Liver (tissue), 9 donors: Measurements from ENCODE around the gene CHIC1. TPM values are rescaled to one million over a fixed set of nuclear protein-coding genes. Genes with fewer than 3 reads are reported as not detected.

Experiments
- DNase-seq: peaks from one replicate; pipeline ENCODE4 v3.0.0-alpha.2; 2017; ENCODE audit warnings: low spot score
- H3K27ac ChIP-seq, 2 donors: one replicate each; pipeline ENCODE4 v1.7.0; 2013; ENCODE audit warnings: inconsistent platforms in 2 of 2, low read length in 2 of 2, control low read depth in 1 of 2, low read depth in 1 of 2, mild to moderate bottlenecking in 1 of 2
- H3K27me3 ChIP-seq, 4 donors: one replicate each; pipeline versions ENCODE4 v1.6.1 to v1.7.0; 2013; ENCODE audit warnings: low read length in 3 of 4, inconsistent platforms in 1 of 4, mild to moderate bottlenecking in 1 of 4, moderate library complexity in 1 of 4; ENCODE audit not compliant: control insufficient read depth in 4 of 4, insufficient read depth in 4 of 4
- H3K36me3 ChIP-seq, 4 donors: one replicate each; pipeline versions ENCODE4 v1.6.1 to v1.7.0; 2013; ENCODE audit warnings: low read length in 3 of 4, mild to moderate bottlenecking in 3 of 4, low read depth in 1 of 4, moderate library complexity in 1 of 4; ENCODE audit not compliant: control insufficient read depth in 4 of 4, insufficient read depth in 3 of 4
- H3K4me1 ChIP-seq, 4 donors: one replicate each; pipeline versions ENCODE4 v1.6.1 to v1.7.0; 2013; ENCODE audit warnings: low read length in 3 of 4, mild to moderate bottlenecking in 3 of 4, moderate library complexity in 1 of 4; ENCODE audit not compliant: control insufficient read depth in 4 of 4, insufficient read depth in 4 of 4
- H3K4me3 ChIP-seq, 3 donors: one replicate each; pipeline versions ENCODE4 v1.6.1 to v1.7.0; 2013; ENCODE audit warnings: low read length in 3 of 3, control low read depth in 1 of 3, low read depth in 1 of 3, mild to moderate bottlenecking in 1 of 3
- H3K9ac ChIP-seq, 2 donors: one replicate each; pipeline ENCODE4 v1.7.0; 2013; ENCODE audit warnings: low read length in 2 of 2, mild to moderate bottlenecking in 2 of 2, moderate library complexity in 2 of 2, control low read depth in 1 of 2, low read depth in 1 of 2
- H3K9me3 ChIP-seq, 4 donors: one replicate each; pipeline versions ENCODE4 v1.6.1 to v1.7.0; 2013; ENCODE audit warnings: low read length in 3 of 4; ENCODE audit not compliant: control insufficient read depth in 4 of 4
- EGR1 ChIP-seq, 2 donors: IDR thresholded peaks; 2 replicates each; pipeline ENCODE4 v1.6.1; 2016 to 2018; ENCODE audit warnings: antibody characterized with exemption in 2 of 2, low read depth in 2 of 2
- FOXA1 ChIP-seq: IDR thresholded peaks from 2 replicates; pipeline ENCODE4 v1.6.1; 2016; ENCODE audit warnings: antibody characterized with exemption
- FOXA2 ChIP-seq: IDR thresholded peaks from 2 replicates; pipeline ENCODE4 v1.6.1; 2016; ENCODE audit warnings: antibody characterized with exemption
- GABPA ChIP-seq, 2 donors: IDR thresholded peaks in 1 of 2; conservative IDR thresholded peaks in 1 of 2; 2 replicates each; pipeline ENCODE4 v1.6.1; 2016; ENCODE audit warnings: antibody characterized with exemption in 2 of 2, mild to moderate bottlenecking in 1 of 2, moderate library complexity in 1 of 2
- HNF4A ChIP-seq, 2 donors: conservative IDR thresholded peaks; 2 replicates each; pipeline ENCODE4 v1.6.1; 2016; ENCODE audit warnings: antibody characterized with exemption in 2 of 2, mild to moderate bottlenecking in 2 of 2
- HNF4G ChIP-seq: IDR thresholded peaks from 2 replicates; pipeline ENCODE4 v1.6.1; 2016; ENCODE audit warnings: antibody characterized with exemption
- JUND ChIP-seq, 2 donors: IDR thresholded peaks; 2 replicates each; pipeline ENCODE4 v1.6.1; 2016; ENCODE audit warnings: antibody characterized with exemption in 2 of 2
- NR2F2 ChIP-seq: IDR thresholded peaks from 2 replicates; pipeline ENCODE4 v1.6.1; 2016; ENCODE audit warnings: antibody characterized with exemption
- RAD21 ChIP-seq, 2 donors: IDR thresholded peaks; 2 replicates each; pipeline ENCODE4 v1.6.1; 2016; ENCODE audit warnings: antibody characterized with exemption in 2 of 2, mild to moderate bottlenecking in 2 of 2
- RXRA ChIP-seq, 2 donors: IDR thresholded peaks; 2 replicates each; pipeline ENCODE4 v1.6.1; 2017 to 2018; ENCODE audit warnings: antibody characterized with exemption in 2 of 2, mild to moderate bottlenecking in 1 of 2
- SP1 ChIP-seq: IDR thresholded peaks from 2 replicates; pipeline ENCODE4 v1.6.1; 2018; ENCODE audit warnings: antibody characterized with exemption, mild to moderate bottlenecking
- TAF1 ChIP-seq: conservative IDR thresholded peaks from 2 replicates; pipeline ENCODE4 v1.6.1; 2016; ENCODE audit warnings: antibody characterized with exemption, mild to moderate bottlenecking
- YY1 ChIP-seq: IDR thresholded peaks from 2 replicates; pipeline ENCODE4 v1.6.1; 2016; ENCODE audit warnings: antibody characterized with exemption, mild to moderate bottlenecking
- WGBS: extraction: QIAGEN DNeasy Blood & Tissue Kit; methylation state at CpG from one replicate; pipeline ENCODE4 v1.1.7; 2013; 5-methylcytosine and 5-hydroxymethylcytosine counted together
- polyA plus RNA-seq, 2 donors: library from polyadenylated mRNA; stranded (reverse) in 1 of 2; unstranded in 1 of 2; fragments of 200-250 nt in 1 of 2; fragments of >200 nt in 1 of 2; fragmentation: Nextera tagmentation in 1 of 2; extraction: Ambion mirVana in 1 of 2; gene quantifications; one replicate each; pipeline versions ENCODE4 v1.2.1 to v1.2.3, GENCODE V29; 2013 to 2015
- total RNA-seq, 2 donors: library from RNA; depleted of rRNA; stranded (reverse); fragments of >200 nt; gene quantifications; one replicate each; pipeline ENCODE4 v1.2.3, GENCODE V29; 2014
- TF ChIP-seq, protein P1 (sequence below): fragments of 150-350 bp; IDR thresholded peaks from 2 replicates; pipeline ENCODE4 v1.5.1; 2017; ENCODE audit warnings: improper control_type of control experiment, low read depth, low read length; ENCODE audit not compliant: missing input control
- TF ChIP-seq, protein P2 (sequence below): IDR thresholded peaks from 2 replicates; pipeline ENCODE4 v1.6.1; 2016; ENCODE audit warnings: antibody characterized with exemption
- TF ChIP-seq, protein P3 (sequence below): IDR thresholded peaks from 2 replicates; pipeline ENCODE4 v1.6.1; 2016; ENCODE audit warnings: antibody characterized with exemption, mild to moderate bottlenecking
- TF ChIP-seq, protein P4 (sequence below): IDR thresholded peaks from 2 replicates; pipeline ENCODE4 v1.6.1; 2016; ENCODE audit warnings: antibody characterized with exemption
- TF ChIP-seq, protein P5 (sequence below): IDR thresholded peaks from 2 replicates; pipeline ENCODE4 v1.6.1; 2016; ENCODE audit warnings: antibody characterized with exemption
- donor health status: healthy.
- donor health status: healthy.
- donor health status: healthy.
- donor health status: healthy.
- donor health status: healthy.

Gene CHIC1
- total and polyA plus RNA-seq, 4 donors, result 1.1 to 3.4 (median 2.0) TPM

DNA sequence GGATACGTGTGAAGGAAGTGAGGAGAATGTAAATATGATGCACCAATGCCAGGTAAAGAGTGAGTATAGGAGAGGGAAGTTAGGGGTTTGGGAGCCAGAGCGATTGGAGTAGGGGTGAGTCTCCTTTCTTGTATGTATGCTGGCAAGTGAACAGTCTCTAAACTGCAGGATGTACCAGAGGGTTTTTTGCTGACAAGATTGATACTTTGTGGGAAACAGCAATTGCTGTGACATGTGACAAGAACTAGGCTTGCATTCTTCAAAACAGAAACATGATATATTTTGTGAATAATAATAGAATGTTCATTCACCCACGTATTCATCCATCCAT is 706 bp downstream of the CHIC1 start:
- Histone ChIP-seq H3K9me3 (no peaks in the 10 kb centered on the region), H3K36me3 (no peaks in the 10 kb centered on the region), H3K27ac (peak overlapping the region; percentile 42 to 65), H3K4me3 (peak overlapping the region; percentile 16 to 86 (median 62)), H3K9ac (no peak overlapping the region), H3K27me3 (peaks cover 0 to 4% (median 0%) of the 10 kb centered on the region in 4 donors), H3K4me1 (peaks cover 0 to 4% (median 0%) of the 10 kb centered on the region in 4 donors)
- no peak for DNase-seq
- TF ChIP-seq, protein P1, sequence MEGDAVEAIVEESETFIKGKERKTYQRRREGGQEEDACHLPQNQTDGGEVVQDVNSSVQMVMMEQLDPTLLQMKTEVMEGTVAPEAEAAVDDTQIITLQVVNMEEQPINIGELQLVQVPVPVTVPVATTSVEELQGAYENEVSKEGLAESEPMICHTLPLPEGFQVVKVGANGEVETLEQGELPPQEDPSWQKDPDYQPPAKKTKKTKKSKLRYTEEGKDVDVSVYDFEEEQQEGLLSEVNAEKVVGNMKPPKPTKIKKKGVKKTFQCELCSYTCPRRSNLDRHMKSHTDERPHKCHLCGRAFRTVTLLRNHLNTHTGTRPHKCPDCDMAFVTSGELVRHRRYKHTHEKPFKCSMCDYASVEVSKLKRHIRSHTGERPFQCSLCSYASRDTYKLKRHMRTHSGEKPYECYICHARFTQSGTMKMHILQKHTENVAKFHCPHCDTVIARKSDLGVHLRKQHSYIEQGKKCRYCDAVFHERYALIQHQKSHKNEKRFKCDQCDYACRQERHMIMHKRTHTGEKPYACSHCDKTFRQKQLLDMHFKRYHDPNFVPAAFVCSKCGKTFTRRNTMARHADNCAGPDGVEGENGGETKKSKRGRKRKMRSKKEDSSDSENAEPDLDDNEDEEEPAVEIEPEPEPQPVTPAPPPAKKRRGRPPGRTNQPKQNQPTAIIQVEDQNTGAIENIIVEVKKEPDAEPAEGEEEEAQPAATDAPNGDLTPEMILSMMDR, result no peak
- TF ChIP-seq RAD21 (IDR thresholded peaks at IDR 0.05) (no peak), HNF4A (conservative IDR thresholded peaks at IDR 0.05) (no peak), RXRA (IDR thresholded peaks at IDR 0.05) (no peak), FOXA2 (no peak), EGR1 (IDR thresholded peaks at IDR 0.05; ENCODE audit: low read depth in 2 of 2) (no peak), YY1 (no peak), FOXA1 (no peak)
- TF ChIP-seq, protein P2, sequence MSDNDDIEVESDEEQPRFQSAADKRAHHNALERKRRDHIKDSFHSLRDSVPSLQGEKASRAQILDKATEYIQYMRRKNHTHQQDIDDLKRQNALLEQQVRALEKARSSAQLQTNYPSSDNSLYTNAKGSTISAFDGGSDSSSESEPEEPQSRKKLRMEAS, result no peak
- TF ChIP-seq, protein P3, sequence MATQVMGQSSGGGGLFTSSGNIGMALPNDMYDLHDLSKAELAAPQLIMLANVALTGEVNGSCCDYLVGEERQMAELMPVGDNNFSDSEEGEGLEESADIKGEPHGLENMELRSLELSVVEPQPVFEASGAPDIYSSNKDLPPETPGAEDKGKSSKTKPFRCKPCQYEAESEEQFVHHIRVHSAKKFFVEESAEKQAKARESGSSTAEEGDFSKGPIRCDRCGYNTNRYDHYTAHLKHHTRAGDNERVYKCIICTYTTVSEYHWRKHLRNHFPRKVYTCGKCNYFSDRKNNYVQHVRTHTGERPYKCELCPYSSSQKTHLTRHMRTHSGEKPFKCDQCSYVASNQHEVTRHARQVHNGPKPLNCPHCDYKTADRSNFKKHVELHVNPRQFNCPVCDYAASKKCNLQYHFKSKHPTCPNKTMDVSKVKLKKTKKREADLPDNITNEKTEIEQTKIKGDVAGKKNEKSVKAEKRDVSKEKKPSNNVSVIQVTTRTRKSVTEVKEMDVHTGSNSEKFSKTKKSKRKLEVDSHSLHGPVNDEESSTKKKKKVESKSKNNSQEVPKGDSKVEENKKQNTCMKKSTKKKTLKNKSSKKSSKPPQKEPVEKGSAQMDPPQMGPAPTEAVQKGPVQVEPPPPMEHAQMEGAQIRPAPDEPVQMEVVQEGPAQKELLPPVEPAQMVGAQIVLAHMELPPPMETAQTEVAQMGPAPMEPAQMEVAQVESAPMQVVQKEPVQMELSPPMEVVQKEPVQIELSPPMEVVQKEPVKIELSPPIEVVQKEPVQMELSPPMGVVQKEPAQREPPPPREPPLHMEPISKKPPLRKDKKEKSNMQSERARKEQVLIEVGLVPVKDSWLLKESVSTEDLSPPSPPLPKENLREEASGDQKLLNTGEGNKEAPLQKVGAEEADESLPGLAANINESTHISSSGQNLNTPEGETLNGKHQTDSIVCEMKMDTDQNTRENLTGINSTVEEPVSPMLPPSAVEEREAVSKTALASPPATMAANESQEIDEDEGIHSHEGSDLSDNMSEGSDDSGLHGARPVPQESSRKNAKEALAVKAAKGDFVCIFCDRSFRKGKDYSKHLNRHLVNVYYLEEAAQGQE, result no peak
- TF ChIP-seq, protein P4, sequence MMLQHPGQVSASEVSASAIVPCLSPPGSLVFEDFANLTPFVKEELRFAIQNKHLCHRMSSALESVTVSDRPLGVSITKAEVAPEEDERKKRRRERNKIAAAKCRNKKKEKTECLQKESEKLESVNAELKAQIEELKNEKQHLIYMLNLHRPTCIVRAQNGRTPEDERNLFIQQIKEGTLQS, result no peak
- WGBS, result 20% methylated on average over 3 of the region's 3 CpGs

DNA sequence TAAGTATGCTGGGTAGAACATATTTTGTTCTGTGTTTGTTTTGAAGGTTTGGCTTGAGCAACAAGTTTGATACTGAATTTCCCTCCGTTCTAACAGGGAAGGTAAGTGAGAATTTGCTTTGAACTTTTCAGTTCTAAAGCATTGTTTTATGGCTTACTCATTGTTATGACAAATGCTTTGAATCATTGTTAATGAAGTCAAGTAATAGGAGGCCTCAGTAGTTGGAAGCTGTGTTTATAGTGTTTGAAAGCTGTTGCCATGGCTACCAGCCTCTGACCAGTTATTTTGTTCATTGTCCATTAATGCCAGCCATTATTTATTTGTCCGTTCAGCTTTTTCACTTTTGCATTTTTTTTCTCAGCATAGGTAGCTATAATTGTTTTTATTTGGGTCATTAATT is 14.4 kb downstream of the CHIC1 start:
- H3K4me3 ChIP-seq, result no peak overlapping the region
- DNase-seq, result no peak
- no peaks in the 10 kb centered on the region for H3K36me3 ChIP-seq

DNA sequence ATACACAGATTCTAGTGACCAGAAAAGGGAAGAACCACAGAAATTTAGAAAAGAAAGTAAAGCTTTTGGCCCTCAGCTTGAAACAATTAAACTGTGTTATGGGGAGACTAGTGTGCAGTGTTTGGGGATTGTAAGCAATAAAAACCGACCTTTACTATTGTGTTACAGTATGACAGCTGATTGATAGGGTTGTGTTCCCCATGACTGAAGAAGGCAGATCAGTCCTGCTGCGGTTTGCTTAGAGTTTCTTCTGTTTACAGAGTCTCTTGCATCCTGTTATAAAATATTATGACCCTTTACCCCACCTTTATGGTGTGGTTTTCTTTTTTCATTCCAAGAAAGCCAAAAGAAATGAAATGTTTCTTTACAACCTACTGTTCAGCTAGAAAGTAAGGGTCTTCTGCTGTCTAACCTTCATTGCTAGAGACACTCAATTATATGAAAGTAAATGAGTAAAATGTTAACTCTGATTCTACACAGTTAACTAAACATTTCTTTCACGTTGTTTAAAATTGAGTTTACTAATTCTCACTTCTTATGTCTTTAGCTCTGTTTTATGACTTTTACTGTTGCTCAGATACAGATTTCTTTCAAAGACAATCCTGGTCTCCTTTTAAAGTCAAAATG is 18.1 kb downstream of the CHIC1 start:
- H3K27me3 ChIP-seq, result peaks cover 0 to 6% (median 0%) of the 10 kb centered on the region in 4 donors
- no peak for TF ChIP-seq RAD21 (IDR thresholded peaks at IDR 0.05)
- no peak for TF ChIP-seq YY1
- TF ChIP-seq NR2F2, result no peak
- no peak for TF ChIP-seq SP1
- TF ChIP-seq, protein P5, sequence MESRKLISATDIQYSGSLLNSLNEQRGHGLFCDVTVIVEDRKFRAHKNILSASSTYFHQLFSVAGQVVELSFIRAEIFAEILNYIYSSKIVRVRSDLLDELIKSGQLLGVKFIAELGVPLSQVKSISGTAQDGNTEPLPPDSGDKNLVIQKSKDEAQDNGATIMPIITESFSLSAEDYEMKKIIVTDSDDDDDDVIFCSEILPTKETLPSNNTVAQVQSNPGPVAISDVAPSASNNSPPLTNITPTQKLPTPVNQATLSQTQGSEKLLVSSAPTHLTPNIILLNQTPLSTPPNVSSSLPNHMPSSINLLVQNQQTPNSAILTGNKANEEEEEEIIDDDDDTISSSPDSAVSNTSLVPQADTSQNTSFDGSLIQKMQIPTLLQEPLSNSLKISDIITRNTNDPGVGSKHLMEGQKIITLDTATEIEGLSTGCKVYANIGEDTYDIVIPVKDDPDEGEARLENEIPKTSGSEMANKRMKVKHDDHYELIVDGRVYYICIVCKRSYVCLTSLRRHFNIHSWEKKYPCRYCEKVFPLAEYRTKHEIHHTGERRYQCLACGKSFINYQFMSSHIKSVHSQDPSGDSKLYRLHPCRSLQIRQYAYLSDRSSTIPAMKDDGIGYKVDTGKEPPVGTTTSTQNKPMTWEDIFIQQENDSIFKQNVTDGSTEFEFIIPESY, result no peak
- TF ChIP-seq HNF4A (conservative IDR thresholded peaks at IDR 0.05), result no peak
- TF ChIP-seq JUND (IDR thresholded peaks at IDR 0.05), result no peak
- TF ChIP-seq TAF1, result no peak
- no peak for TF ChIP-seq EGR1 (IDR thresholded peaks at IDR 0.05; ENCODE audit: low read depth in 2 of 2)
- TF ChIP-seq GABPA (IDR thresholded peaks at IDR 0.05 in 1 of 2, conservative IDR thresholded peaks at IDR 0.05 in 1 of 2), result no peak
- no peak for TF ChIP-seq HNF4G
- TF ChIP-seq, protein P4, result no peak

More for the DNA sequence above, 14.4 kb downstream of the CHIC1 start:
- H3K27me3 ChIP-seq, result peaks cover 0 to 6% (median 0%) of the 10 kb centered on the region in 4 donors
- no peaks in the 10 kb centered on the region for H3K4me1 ChIP-seq
- no peaks in the 10 kb centered on the region for H3K9me3 ChIP-seq
- H3K9ac ChIP-seq, result no peak overlapping the region
- 81% methylated on average over 2 of the region's 2 CpGs for WGBS
- TF ChIP-seq YY1, result no peak
- TF ChIP-seq RXRA (IDR thresholded peaks at IDR 0.05), result no peak
- TF ChIP-seq NR2F2, result no peak
- H3K27ac ChIP-seq, result no peak overlapping the region

More for the DNA sequence above, 18.1 kb downstream of the CHIC1 start:
- no peaks in the 10 kb centered on the region for H3K9me3 ChIP-seq
- WGBS, result 69% methylated on average over 3 of the region's 3 CpGs
- H3K4me1 ChIP-seq, result no peaks in the 10 kb centered on the region
- no peak overlapping the region for H3K4me3 ChIP-seq
- no peak overlapping the region for H3K27ac ChIP-seq
- no peaks in the 10 kb centered on the region for H3K36me3 ChIP-seq
- no peak overlapping the region for H3K9ac ChIP-seq
- DNase-seq, result no peak
